CD4-positive, CD25-positive, alpha-beta regulatory T cell (primary cell): ENCODE measurements around the gene SLX4. TPM values are rescaled to one million over a fixed set of nuclear protein-coding genes. Genes with fewer than 3 reads are reported as not detected.
"Not testable (repeated sequence)": the region's sequence is repeated elsewhere in the genome, so short reads cannot be mapped to it uniquely, and the experiment has no call there.

Experiments used
- ATAC-seq, 2 donors: fragments of 150-1000 bp; cut with Tn5 transposase; one replicate each; pipeline ENCODE4 v1.10.0; 2021; ENCODE audit warnings: low read depth in 2 of 2, moderate number of reproducible peaks in 2 of 2, moderate library complexity in 1 of 2
- DNase-seq, 3 donors: peaks; one replicate each; pipeline versions ENCODE4 v3.0.0 to v3.0.0-alpha.2; 2012 to 2022; ENCODE audit warnings: mixed read lengths in 1 of 3
- H3K27ac ChIP-seq: one replicate; pipeline ENCODE4 v1.7.0; 2013; ENCODE audit warnings: mild to moderate bottlenecking, low read length; ENCODE audit not compliant: insufficient read depth, poor library complexity, severe bottlenecking
- H3K27me3 ChIP-seq: one replicate; pipeline ENCODE4 v1.7.0; 2013; ENCODE audit warnings: low read length; ENCODE audit not compliant: control insufficient read depth, insufficient read depth
- H3K36me3 ChIP-seq: one replicate; pipeline ENCODE4 v1.7.0; 2013; ENCODE audit warnings: mild to moderate bottlenecking, low read length, moderate library complexity; ENCODE audit not compliant: control insufficient read depth, insufficient read depth
- H3K4me1 ChIP-seq: 2 replicates; pipeline ENCODE4 v1.7.0; 2013; ENCODE audit warnings: mild to moderate bottlenecking, low read length; ENCODE audit not compliant: insufficient read depth, control insufficient read depth, poor library complexity, severe bottlenecking
- H3K4me3 ChIP-seq: one replicate; pipeline ENCODE4 v1.7.0; 2013; ENCODE audit warnings: low read depth, mild to moderate bottlenecking, low read length, moderate library complexity
- H3K9me3 ChIP-seq, 2 experiments: 1 replicate in 1 of 2; 2 replicates in 1 of 2; pipeline ENCODE4 v1.7.0; 2013; ENCODE audit warnings: low read length in 2 of 2, mild to moderate bottlenecking in 1 of 2, moderate library complexity in 1 of 2; ENCODE audit not compliant: control insufficient read depth in 2 of 2
- H3K27ac Mint-ChIP-seq, 3 donors: one replicate each; pipeline ENCODE4 v1.8.0; 2020 to 2022; ENCODE audit warnings: mild to moderate bottlenecking in 3 of 3, mixed read lengths in 3 of 3, moderate library complexity in 2 of 3
- H3K27me3 Mint-ChIP-seq: one replicate; pipeline ENCODE4 v1.8.0; 2022; ENCODE audit warnings: mild to moderate bottlenecking, mixed read lengths
- H3K36me3 Mint-ChIP-seq: one replicate; pipeline ENCODE4 v1.8.0; 2020; ENCODE audit warnings: mixed read lengths
- H3K4me1 Mint-ChIP-seq, 4 donors: one replicate each; pipeline ENCODE4 v1.8.0; 2020 to 2022; ENCODE audit warnings: mixed read lengths in 4 of 4, mild to moderate bottlenecking in 1 of 4
- H3K4me3 Mint-ChIP-seq, 4 donors: one replicate each; pipeline ENCODE4 v1.8.0; 2020 to 2022; ENCODE audit warnings: mild to moderate bottlenecking in 4 of 4, mixed read lengths in 4 of 4, moderate library complexity in 3 of 4
- H3K9me3 Mint-ChIP-seq, 7 donors: one replicate each; pipeline ENCODE4 v1.8.0; 2020 to 2022; ENCODE audit warnings: mixed read lengths in 7 of 7, mild to moderate bottlenecking in 3 of 7, moderate library complexity in 2 of 7
- polyA plus RNA-seq, 4 donors: library from polyadenylated mRNA; unstranded; fragments of 300-500 nt; fragmentation: Illumina TruSeq; gene quantifications; one replicate each; pipeline ENCODE4 v1.2.3, GENCODE V29; 2021
- total RNA-seq: library from RNA; stranded (reverse); gene quantifications from one replicate; pipeline ENCODE4 v1.2.3, GENCODE V29; 2022

Gene SLX4
- total and polyA plus RNA-seq, 5 donors from 2014 or later: 0.24 to 5.4 (median 0.46) TPM

DNA sequence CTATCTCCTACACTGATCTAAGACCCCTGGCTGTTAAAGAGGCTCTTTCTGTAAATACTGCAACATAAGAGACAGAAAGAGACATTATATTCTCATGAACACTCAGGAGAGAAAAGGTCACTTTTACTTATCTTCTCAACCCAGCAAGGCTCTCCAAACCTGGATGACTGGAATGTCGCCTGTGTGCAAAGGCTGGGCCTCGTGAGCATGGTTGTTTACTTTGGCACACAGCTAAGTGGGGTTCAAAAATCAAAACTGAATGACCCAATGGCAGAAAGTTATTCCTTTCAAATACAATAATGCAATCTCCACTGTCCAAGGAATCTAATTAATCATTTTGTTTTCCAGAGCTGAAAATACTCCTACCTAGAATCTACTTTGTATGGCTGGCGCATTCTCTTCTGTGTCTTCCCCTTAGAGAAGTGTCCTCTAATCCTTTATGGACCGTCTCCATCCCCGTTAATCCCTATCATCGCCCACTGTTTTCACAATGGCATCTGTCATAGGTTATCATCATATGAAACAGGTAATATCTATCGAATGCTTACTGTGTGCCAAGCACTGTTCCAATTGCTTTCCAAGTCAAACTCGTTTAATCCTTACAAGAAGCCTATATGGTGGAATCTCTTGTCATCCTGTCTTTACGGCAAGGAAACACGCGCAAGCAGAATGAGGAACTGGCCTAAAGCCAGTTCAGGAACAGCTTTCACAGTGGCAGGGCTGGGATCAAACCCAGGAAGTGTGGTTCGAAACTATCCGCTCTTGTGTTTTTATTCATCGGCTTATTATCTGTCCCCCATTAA lies 1.3 kb downstream of the SLX4 start:
- ATAC-seq (no peak), DNase-seq (no peak)

DNA sequence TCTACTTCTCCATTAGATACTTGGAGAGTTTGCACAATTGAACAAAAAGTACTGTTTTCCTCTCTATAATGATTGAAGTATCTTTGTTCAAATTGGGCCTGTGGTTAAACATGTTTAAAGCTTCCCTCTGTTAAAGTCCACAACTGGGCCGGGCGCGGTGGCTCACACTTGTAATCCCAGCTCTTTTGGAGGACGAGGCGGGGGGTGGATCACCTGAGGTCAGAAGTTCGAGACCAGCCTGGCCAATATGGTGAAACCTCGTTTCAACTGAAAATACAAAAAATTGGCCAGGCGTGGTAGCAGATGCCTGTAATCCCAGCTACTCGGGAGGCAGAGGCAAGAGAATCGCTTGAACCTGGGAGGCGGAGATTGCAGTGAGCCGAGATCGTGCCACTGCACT lies 2.4 kb downstream of the SLX4 start:
- not testable (repeated sequence) for H3K4me3 ChIP-seq, H3K27ac ChIP-seq, H3K36me3 ChIP-seq, H3K36me3 Mint-ChIP-seq, H3K9me3 ChIP-seq, H3K27me3 ChIP-seq, H3K9me3 Mint-ChIP-seq, ATAC-seq, H3K27me3 Mint-ChIP-seq, DNase-seq
- H3K4me1 ChIP-seq: peaks cover 28% of the 10 kb centered on the region
- Mint-ChIP-seq H3K27ac (peak overlapping the region in 2 of 3 donors; percentile 7 to 38), H3K4me3 (peak overlapping the region in 2 of 4 donors; percentile 76 to 98), H3K4me1 (peaks cover 10 to 44% (median 30%) of the 10 kb centered on the region in 4 donors)

More for the DNA sequence above, 1.3 kb downstream of the SLX4 start:
- H3K9me3 Mint-ChIP-seq: peaks cover 0 to 1% (median 0%) of the 10 kb centered on the region in 7 donors
- H3K27ac Mint-ChIP-seq: peak overlapping the region in 2 of 3 donors; percentile 90 to 98
- Histone ChIP-seq H3K9me3 (no peaks in the 10 kb centered on the region), H3K27me3 (no peaks in the 10 kb centered on the region), H3K27ac (peak overlapping the region; percentile 87), H3K4me3 (peak overlapping the region; percentile 86), H3K36me3 (no peaks in the 10 kb centered on the region), H3K4me1 (peaks cover 28% of the 10 kb centered on the region)
- H3K4me3 Mint-ChIP-seq: peak overlapping the region; percentile 94 to 100 (median 99)
- H3K4me1 Mint-ChIP-seq: peaks cover 12 to 54% (median 39%) of the 10 kb centered on the region in 4 donors
- H3K27me3 Mint-ChIP-seq: no peaks in the 10 kb centered on the region
- peaks cover 16% of the 10 kb centered on the region for H3K36me3 Mint-ChIP-seq

DNA sequence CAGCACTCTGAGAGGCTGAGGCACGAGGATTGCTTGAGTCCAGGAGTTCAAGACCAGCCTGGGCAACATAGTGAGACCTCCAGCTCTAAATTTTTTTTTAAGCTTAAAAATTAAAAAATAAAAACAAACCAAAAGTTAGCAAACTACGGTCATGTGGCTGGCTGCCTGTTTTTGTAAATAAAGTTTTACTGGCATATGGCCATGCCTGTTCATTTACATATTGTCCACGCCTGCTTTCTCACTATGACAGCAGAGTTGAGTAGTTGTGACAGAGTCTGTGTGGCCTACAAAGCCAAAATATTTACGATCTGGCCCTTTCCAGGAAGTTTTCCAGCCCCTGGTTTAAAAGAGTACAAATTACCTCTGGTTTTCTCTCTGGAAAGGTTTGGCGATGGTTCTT lies 3.3 kb downstream of the SLX4 start:
- no peak overlapping the region for H3K4me3 ChIP-seq
- H3K4me1 ChIP-seq: peaks cover 21% of the 10 kb centered on the region
- H3K27me3 ChIP-seq: no peaks in the 10 kb centered on the region
- no peak for ATAC-seq
- DNase-seq: no peak
- H3K9me3 Mint-ChIP-seq: peaks cover 0 to 1% (median 0%) of the 10 kb centered on the region in 7 donors
- H3K27me3 Mint-ChIP-seq: no peaks in the 10 kb centered on the region
- no peak overlapping the region for H3K27ac ChIP-seq
- peaks cover 10 to 36% (median 23%) of the 10 kb centered on the region in 4 donors for H3K4me1 Mint-ChIP-seq
- H3K36me3 ChIP-seq: no peaks in the 10 kb centered on the region
- no peak overlapping the region for H3K4me3 Mint-ChIP-seq
- H3K36me3 Mint-ChIP-seq: peaks cover 10% of the 10 kb centered on the region
- H3K9me3 ChIP-seq: no peaks in the 10 kb centered on the region
- H3K27ac Mint-ChIP-seq: no peak overlapping the region

DNA sequence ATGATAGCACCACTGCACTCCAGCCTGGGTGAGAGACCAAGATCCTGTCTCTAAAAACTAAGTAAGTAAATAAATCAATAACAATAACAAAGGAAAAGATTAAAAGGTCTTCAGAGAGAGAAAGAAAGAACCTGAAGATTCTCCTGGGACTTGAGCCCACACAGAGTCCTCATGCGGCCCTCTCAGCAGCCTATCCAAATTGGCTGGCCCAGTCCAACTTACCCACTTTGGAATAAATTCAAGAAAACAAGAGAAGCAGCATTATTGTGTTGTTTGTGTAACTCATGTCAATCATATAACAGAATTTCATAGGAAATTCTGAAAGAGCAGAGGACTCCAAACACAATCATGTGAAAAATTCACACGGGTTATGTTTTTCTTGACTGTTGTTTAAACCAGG lies 3.8 kb downstream of the SLX4 start:
- Mint-ChIP-seq H3K4me3 (peak overlapping the region in 2 of 4 donors; percentile 14 to 61), H3K36me3 (peaks cover 10% of the 10 kb centered on the region), H3K4me1 (peaks cover 10 to 32% (median 19%) of the 10 kb centered on the region in 4 donors), H3K27me3 (no peaks in the 10 kb centered on the region), H3K27ac (no peak overlapping the region), H3K9me3 (peaks cover 0 to 1% (median 0%) of the 10 kb centered on the region in 7 donors)
- no peak overlapping the region for H3K4me3 ChIP-seq
- ATAC-seq: no peak
- H3K9me3 ChIP-seq: no peaks in the 10 kb centered on the region
- no peak overlapping the region for H3K27ac ChIP-seq
- DNase-seq: no peak
- H3K4me1 ChIP-seq: peaks cover 17% of the 10 kb centered on the region
- peaks cover 2% of the 10 kb centered on the region for H3K36me3 ChIP-seq
- no peaks in the 10 kb centered on the region for H3K27me3 ChIP-seq

DNA sequence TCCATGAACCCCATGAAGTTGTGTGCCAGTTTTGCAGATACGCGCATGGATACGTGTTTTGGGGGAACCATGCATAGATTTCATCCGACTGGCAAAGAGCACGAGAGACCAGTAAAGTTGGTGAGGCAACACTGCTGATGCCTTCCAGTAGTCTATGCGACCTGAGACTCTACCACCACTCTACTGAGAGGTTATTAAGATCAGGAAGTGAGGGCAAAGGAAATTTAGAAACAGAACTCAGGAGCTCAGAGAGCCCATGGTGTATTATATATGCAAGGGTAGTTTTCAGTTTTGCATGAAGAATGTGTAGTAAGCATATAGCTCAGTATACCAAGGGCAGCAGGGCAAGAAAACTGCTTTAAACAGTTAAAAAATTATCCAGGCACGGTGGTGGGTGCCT lies 4.2 kb downstream of the SLX4 start:
- Histone ChIP-seq H3K27ac (no peak overlapping the region), H3K4me3 (no peak overlapping the region), H3K4me1 (peaks cover 12% of the 10 kb centered on the region), H3K27me3 (no peaks in the 10 kb centered on the region), H3K36me3 (peaks cover 7% of the 10 kb centered on the region), H3K9me3 (no peaks in the 10 kb centered on the region)
- Mint-ChIP-seq H3K27me3 (no peaks in the 10 kb centered on the region), H3K4me3 (peak overlapping the region in 2 of 4 donors; percentile 14 to 61), H3K4me1 (peaks cover 10 to 28% (median 19%) of the 10 kb centered on the region in 4 donors), H3K27ac (no peak overlapping the region), H3K36me3 (peaks cover 10% of the 10 kb centered on the region), H3K9me3 (peaks cover 0 to 1% (median 0%) of the 10 kb centered on the region in 7 donors)
- ATAC-seq: no peak
- no peak for DNase-seq

DNA sequence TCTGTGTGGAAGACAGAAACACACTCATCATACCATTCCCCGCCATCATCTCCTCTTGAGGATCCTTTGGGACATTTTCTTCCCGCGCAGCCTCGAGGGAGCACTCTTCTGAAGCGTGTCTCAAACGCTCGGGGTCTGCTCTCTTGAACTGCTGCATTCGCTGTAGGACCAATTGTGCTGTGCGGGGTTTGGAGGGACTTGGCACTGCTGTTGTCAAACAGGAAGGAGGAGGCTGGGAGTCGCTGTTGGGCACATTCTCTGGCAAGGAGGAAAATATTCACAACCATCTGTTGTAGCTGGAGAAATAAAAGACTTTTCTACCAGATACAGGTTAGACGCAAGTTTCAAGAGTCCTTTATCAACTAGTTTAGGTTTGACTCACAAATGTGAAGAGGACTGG lies 5.0 kb downstream of the SLX4 start:
- Histone ChIP-seq H3K9me3 (no peaks in the 10 kb centered on the region), H3K27ac (no peak overlapping the region), H3K27me3 (no peaks in the 10 kb centered on the region), H3K4me3 (no peak overlapping the region), H3K36me3 (peaks cover 8% of the 10 kb centered on the region), H3K4me1 (peaks cover 7% of the 10 kb centered on the region)
- no peak overlapping the region for H3K27ac Mint-ChIP-seq
- peaks cover 10 to 23% (median 16%) of the 10 kb centered on the region in 4 donors for H3K4me1 Mint-ChIP-seq
- no peaks in the 10 kb centered on the region for H3K27me3 Mint-ChIP-seq
- no peak for DNase-seq
- no peaks in the 10 kb centered on the region for H3K9me3 Mint-ChIP-seq
- H3K36me3 Mint-ChIP-seq: peaks cover 11% of the 10 kb centered on the region
- H3K4me3 Mint-ChIP-seq: no peak overlapping the region
- no peak for ATAC-seq

DNA sequence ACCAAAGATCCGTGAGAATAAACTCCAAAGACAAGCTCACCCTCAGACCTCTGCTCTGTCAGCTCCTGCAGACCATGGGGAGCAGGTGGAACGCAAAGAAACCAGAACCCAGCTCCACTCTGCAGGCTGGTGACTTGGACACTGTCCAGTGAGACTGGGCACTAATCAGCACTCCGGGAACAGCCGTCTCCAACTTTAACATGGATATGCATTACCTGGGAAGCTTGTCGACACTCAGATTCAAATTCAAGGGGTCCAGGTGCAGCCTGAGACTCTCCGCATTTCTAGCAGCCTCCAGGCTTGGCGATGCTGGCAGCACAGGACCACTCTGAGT lies 9.1 kb downstream of the SLX4 start:
- DNase-seq (no peak), ATAC-seq (no peak)
- Histone ChIP-seq H3K36me3 (peaks cover 11% of the 10 kb centered on the region), H3K4me1 (no peaks in the 10 kb centered on the region), H3K27ac (no peak overlapping the region), H3K9me3 (no peaks in the 10 kb centered on the region), H3K4me3 (no peak overlapping the region), H3K27me3 (no peaks in the 10 kb centered on the region)
- Mint-ChIP-seq H3K4me3 (no peak overlapping the region), H3K9me3 (no peaks in the 10 kb centered on the region), H3K27ac (no peak overlapping the region), H3K27me3 (no peaks in the 10 kb centered on the region), H3K36me3 (peaks cover 17% of the 10 kb centered on the region), H3K4me1 (peaks cover 0 to 9% (median 3%) of the 10 kb centered on the region in 4 donors)
